HepG2 (cell line): ENCODE results near the gene VWC2L.

Source experiments
- FOXM1 ChIP-seq: sonication (generic); formaldehyde crosslinking; IDR thresholded peaks from 2 replicates; pipeline ENCODE4 v1.5.0; 2020; ENCODE audit warnings: missing genetic modification reagents
- HNRNPK ChIP-seq: fragments of 200-400 bp; formaldehyde crosslinking; IDR thresholded peaks from 2 replicates; pipeline ENCODE4 v1.6.1; 2018; ENCODE audit warnings: low read length, low read depth, moderate library complexity, mild to moderate bottlenecking; ENCODE audit not compliant: poor library complexity, severe bottlenecking
- MAFF ChIP-seq: IDR thresholded peaks from 2 replicates; pipeline ENCODE4 v1.6.1; 2011; ENCODE audit warnings: low read depth, low read length, improper control_type of control experiment
- PTBP1 ChIP-seq: fragments of 200-400 bp; formaldehyde crosslinking; IDR thresholded peaks from 2 replicates; pipeline ENCODE4 v1.6.1; 2018; ENCODE audit warnings: low read length, low read depth; ENCODE audit not compliant: poor library complexity, severe bottlenecking
- YY1 ChIP-seq: IDR thresholded peaks from 2 replicates; pipeline ENCODE4 v1.6.1; 2011; ENCODE audit warnings: low read length, low read depth, moderate library complexity, mild to moderate bottlenecking; ENCODE audit not compliant: insufficient read depth, insufficient replicate concordance
- ZBTB7B ChIP-seq: sonication (generic); formaldehyde crosslinking; IDR thresholded peaks from 2 replicates; pipeline ENCODE4 v1.4.0; 2020; ENCODE audit warnings: missing genetic modification reagents
- ZMYM2 ChIP-seq: sonication (generic); formaldehyde crosslinking; IDR thresholded peaks from 2 replicates; pipeline ENCODE4 v1.8.0; 2022; ENCODE audit warnings: mild to moderate bottlenecking, missing genetic modification reagents
- ZNF432 ChIP-seq: sonication (generic); formaldehyde crosslinking; IDR thresholded peaks from 2 replicates; pipeline ENCODE4 v1.5.0; 2020; ENCODE audit warnings: missing genetic modification reagents, mild to moderate bottlenecking, borderline replicate concordance
- TF ChIP-seq, protein P1 (sequence below): sonication (generic); formaldehyde crosslinking; IDR thresholded peaks from 2 replicates; pipeline ENCODE4 v1.8.0; 2022; ENCODE audit warnings: mild to moderate bottlenecking, missing genetic modification reagents
- TF ChIP-seq, protein P2 (sequence below): sonication (generic); formaldehyde crosslinking; IDR thresholded peaks from 2 replicates; pipeline ENCODE4 v1.5.0; 2020; ENCODE audit warnings: mild to moderate bottlenecking, missing genetic modification reagents, moderate library complexity

DNA sequence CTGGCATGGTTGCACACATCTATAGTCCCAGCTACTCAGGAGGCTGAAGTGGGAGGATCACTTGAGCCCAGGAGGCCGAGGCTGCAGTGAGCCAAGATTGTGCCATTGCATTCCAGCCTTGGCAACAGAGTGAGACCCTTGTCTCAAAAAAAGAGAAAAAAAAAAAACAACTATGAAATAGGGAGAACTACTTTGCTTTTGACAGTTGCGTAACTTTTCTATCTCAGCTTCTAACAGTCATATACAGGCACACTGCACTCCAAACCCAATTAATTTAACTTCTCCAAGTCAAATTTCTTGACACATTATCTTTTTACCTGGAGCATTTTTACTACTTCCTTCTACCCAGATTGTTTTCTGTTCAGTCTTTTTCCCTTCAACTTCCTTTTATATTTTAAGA, 24.1 kb upstream of the VWC2L start:
- no peak for TF ChIP-seq FOXM1 (CRISPR knock-in tag)
- TF ChIP-seq HNRNPK = no peak
- TF ChIP-seq, protein P1, sequence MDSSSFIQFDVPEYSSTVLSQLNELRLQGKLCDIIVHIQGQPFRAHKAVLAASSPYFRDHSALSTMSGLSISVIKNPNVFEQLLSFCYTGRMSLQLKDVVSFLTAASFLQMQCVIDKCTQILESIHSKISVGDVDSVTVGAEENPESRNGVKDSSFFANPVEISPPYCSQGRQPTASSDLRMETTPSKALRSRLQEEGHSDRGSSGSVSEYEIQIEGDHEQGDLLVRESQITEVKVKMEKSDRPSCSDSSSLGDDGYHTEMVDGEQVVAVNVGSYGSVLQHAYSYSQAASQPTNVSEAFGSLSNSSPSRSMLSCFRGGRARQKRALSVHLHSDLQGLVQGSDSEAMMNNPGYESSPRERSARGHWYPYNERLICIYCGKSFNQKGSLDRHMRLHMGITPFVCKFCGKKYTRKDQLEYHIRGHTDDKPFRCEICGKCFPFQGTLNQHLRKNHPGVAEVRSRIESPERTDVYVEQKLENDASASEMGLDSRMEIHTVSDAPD (CRISPR knock-in tag) = no peak
- TF ChIP-seq, protein P2, sequence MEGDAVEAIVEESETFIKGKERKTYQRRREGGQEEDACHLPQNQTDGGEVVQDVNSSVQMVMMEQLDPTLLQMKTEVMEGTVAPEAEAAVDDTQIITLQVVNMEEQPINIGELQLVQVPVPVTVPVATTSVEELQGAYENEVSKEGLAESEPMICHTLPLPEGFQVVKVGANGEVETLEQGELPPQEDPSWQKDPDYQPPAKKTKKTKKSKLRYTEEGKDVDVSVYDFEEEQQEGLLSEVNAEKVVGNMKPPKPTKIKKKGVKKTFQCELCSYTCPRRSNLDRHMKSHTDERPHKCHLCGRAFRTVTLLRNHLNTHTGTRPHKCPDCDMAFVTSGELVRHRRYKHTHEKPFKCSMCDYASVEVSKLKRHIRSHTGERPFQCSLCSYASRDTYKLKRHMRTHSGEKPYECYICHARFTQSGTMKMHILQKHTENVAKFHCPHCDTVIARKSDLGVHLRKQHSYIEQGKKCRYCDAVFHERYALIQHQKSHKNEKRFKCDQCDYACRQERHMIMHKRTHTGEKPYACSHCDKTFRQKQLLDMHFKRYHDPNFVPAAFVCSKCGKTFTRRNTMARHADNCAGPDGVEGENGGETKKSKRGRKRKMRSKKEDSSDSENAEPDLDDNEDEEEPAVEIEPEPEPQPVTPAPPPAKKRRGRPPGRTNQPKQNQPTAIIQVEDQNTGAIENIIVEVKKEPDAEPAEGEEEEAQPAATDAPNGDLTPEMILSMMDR (CRISPR knock-in tag) = no peak
- TF ChIP-seq MAFF = no peak
- TF ChIP-seq ZNF432 (CRISPR knock-in tag) = no peak
- no peak for TF ChIP-seq PTBP1
- TF ChIP-seq ZBTB7B = no peak
- TF ChIP-seq YY1 = no peak
- TF ChIP-seq ZMYM2 (CRISPR knock-in tag) = no peak
